NCI-H1694 (cell line): ENCODE results near the gene WDR47.
"Not testable (repeated sequence)": the region's sequence is repeated elsewhere in the genome, so short reads cannot be mapped to it uniquely, and the experiment has no call there.

ENCODE experiments used
- DNase-seq: peaks from one replicate; lab custom pipeline; 2025; lab: John Stamatoyannopoulos, UW

Gene WDR47

GRCh38 chr1:109052145-109052544 is 10.2 kb upstream of the WDR47 start:
- DNase-seq, result not testable (repeated sequence)

GRCh38 chr1:109050228-109050995 is 8.5 kb upstream of the WDR47 start:
- no peak for DNase-seq

GRCh38 chr1:109048335-109048734 is 6.4 kb upstream of the WDR47 start:
- no peak for DNase-seq

- DNase-seq, result no peak
Observed at GRCh38 chr1:109047339-109047738, 5.4 kb upstream of the WDR47 start.

- DNase-seq, result no peak
Observed at GRCh38 chr1:109046671-109047070, 4.8 kb upstream of the WDR47 start.

- no peak for DNase-seq
Observed at GRCh38 chr1:109045595-109045994, 3.7 kb upstream of the WDR47 start.

GRCh38 chr1:109040989-109041620 is 797 bp downstream of the WDR47 start:
- peak; percentile 58 for DNase-seq

GRCh38 chr1:109040627-109040988 is 1.3 kb downstream of the WDR47 start:
- no peak for DNase-seq

- DNase-seq, result no peak
Observed at GRCh38 chr1:109034382-109034781, 7.5 kb downstream of the WDR47 start.

DNA sequence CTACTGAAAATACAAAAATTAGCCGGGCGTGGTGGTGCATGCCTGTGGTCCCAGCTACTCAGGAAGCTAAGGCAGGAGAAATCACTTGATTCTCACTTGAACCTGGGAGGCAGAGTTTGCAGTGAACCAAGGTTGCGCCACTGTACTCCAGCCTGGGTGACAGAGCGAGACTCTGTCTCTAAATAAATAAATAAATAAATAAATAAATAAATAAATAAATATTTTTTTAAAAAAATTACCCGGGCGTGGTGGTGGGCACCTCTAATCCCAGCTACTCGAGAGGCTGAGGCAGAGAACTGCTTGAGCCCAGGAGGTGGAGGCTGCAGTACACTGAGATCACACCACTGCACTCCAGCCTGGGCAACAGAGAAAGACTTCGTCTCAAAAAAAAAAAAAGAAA is 12.4 kb downstream of the WDR47 start:
- not testable (repeated sequence) for DNase-seq

DNA sequence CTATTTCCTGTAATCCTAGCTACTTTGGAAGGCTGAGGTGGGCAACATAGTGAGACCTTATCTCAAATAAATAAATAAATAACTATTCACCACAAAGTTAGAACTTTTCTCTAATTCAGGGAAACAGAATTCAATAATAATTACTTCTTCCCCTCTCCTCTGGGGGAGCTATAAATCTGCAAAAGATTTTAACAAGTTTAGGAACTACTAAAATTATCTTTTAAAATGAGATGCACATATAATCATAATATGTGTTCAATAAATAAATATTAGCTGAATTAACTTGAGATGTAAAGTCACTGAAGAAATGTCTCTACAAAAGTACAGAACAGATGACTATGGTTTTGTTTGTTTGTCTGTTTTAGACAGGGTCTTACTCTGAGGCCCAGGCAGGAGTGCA is 14.1 kb downstream of the WDR47 start:
- DNase-seq, result no peak

GRCh38 chr1:109025694-109026093 is 16.2 kb downstream of the WDR47 start:
- DNase-seq, result no peak

DNA sequence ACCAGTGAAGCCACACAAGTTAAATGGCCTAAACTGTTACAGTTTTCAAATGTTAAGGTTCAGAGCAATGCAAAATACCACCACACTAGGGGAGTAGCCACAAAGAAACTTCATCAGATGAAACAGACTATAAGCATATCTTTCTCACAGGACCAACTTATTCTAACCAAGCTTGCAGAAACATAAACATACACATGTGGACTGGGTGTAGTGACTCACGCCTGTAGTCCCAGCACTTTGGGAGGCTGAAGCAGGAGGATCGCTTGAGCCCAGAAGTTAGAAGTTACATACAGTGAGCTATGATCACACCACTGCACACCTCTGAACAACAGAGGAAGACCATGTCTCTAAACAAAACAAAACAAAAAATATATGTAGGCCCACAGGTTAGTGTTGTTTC is 17.3 kb downstream of the WDR47 start:
- DNase-seq, result no peak

- no peak for DNase-seq
Observed at GRCh38 chr1:109020693-109021257, 21.1 kb downstream of the WDR47 start.

GRCh38 chr1:109017719-109018118 is 24.2 kb downstream of the WDR47 start:
- not testable (repeated sequence) for DNase-seq

GRCh38 chr1:109017134-109017533 is 24.8 kb downstream of the WDR47 start:
- no peak for DNase-seq

DNA sequence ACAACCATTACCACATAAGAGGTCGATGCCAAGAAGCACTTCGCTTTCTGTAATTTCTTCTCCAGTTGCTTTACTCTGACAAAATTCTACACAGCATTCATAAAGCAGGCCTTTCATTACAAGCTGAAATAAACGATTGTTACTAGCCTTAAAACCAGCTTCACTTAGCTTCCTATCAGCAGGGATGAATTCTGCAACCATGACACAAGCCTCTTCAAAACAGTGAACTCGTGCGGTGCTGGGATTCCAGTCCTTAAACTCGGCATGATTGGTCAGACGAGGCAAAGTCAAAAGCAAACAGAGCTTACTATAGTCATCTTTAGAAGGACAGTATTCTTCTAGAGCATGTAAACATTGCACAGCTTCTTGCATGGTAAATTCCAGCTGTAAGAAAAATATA is 30.6 kb downstream of the WDR47 start:
- no peak for DNase-seq

- DNase-seq, result not testable (repeated sequence)
Observed at GRCh38 chr1:108996622-108997021, 45.3 kb downstream of the WDR47 start.

GRCh38 chr1:108983114-108983513 is 58.8 kb downstream of the WDR47 start:
- no peak for DNase-seq

DNA sequence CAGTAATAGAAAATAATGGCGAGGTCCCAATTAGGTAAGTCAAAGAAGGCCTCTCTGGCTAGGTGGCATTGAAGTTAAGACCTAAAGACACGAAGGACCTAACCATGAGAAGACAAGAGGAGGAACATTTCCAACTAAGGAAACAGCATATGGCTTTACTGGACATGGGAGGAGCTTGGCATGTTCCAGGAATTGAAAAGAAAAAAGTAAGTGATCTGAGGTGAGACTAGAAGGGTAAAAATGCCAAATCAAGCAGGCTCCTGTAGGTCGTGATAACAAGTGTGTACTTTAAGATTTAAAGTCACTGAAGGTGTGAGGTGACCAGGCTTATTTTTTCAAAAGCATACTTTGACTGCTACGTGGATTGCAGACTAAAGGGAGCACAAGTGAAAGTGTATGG is 65.2 kb downstream of the WDR47 start:
- DNase-seq, result no peak

GRCh38 chr1:108972951-108973350 is 69.0 kb downstream of the WDR47 start:
- DNase-seq, result no peak

- no peak for DNase-seq
Observed at GRCh38 chr1:108969346-108969745, 72.6 kb downstream of the WDR47 start.

GRCh38 chr1:108963052-108963686 is 78.7 kb downstream of the WDR47 start, which contains the start of gene CLCC1:
Gene CLCC1 (minus strand): TSS chr1:108963484. CDS start chr1:108950437, 13,047 bp downstream.
- peak; percentile 66 for DNase-seq
